Putamen (tissue), 1 donor: ENCODE data around the gene HMCN1.

Experiments used
- DNase-seq: peaks from one replicate; pipeline ENCODE4 v3.0.0-alpha.2; 2016; ENCODE audit warnings: low spot score

The HMCN1 gene

DNA sequence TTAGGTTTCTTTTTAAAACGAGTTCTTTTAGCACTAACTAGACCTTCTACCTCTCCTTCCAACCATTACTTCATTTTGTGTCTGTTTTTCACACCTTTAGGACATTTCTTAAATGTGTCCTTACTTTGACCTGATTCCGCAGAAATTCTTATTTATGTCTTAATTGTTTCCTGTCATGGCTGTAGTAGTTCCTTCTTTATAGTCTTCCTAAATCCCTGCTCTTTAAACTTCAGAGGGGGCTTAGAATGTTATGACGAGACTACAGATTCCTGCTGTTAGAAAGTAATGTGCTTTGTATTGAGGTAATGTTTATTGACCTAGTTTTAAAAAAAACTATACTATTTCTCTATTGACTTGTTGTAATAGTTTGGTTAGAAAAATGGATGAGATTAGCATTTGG is 70.4 kb downstream of the HMCN1 start:
- DNase-seq, result no peak

DNA sequence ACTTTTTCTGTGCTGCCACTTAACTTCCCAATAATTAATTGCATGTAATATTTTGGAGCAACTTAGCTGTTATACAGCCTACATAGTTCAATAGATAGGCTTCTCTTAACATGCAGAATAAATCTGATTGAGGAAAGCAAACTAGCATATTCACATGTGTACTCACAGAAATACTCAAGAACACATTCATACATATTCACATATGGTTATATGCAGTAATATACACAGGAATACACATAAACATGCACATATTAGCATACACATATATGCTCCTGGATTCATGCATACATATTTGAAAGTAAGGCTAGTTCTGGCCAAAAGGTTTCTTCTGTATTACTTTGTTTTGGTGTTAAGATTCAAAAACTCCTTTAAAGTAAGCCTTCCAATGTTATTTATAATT is 73.1 kb downstream of the HMCN1 start:
- DNase-seq, result no peak

- DNase-seq, result no peak
Observed at GRCh38 chr1:185808631-185809030, 74.4 kb downstream of the HMCN1 start.

DNA sequence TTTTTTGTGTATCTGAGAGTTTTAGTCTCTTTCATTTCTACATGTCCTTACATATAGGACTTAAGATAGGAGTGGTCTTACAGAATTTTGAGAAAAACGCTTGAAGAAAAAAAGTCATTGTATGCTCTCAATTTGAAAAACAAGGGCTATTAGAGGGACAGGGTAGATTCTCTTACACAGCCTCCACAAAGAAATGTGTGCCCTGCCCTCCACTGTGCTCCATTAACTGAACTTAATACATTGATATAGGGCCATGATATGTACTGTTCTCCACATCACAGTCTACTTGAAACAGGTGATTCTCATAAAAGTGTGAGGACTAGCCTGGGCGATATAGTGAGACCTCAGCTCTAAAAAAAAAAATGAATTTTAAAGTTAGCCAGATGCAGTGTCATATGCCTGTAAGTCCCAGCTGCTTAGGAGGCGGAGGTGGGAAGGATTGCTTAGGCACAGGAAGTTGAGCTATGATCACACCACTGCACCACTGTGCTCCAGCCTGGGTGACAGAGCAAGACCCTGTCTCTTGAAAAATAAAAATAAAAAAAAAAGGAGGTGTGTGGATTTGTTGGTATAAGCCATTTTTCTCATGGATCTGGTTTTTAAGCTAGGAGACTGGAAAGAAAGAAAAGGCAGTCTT is 77.0 kb downstream of the HMCN1 start:
- no peak for DNase-seq

DNA sequence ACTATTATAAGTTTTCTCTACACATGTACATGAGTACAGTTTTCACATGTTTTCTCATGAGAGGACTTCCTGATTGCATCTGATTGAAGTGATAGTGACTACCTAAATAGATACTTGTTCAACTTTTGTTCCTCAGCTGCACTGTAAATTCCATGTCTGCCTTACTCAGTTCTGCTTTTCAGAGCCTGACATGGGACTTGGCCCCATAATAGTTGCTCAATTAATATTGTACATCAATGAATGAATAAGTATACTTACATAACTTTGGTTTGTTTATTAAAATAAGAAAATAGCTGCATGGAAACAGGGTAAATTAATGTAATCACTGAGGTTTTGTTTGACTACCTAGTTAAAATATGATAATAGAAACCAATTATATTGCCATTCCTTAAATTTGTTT is 78.7 kb downstream of the HMCN1 start:
- no peak for DNase-seq

DNA sequence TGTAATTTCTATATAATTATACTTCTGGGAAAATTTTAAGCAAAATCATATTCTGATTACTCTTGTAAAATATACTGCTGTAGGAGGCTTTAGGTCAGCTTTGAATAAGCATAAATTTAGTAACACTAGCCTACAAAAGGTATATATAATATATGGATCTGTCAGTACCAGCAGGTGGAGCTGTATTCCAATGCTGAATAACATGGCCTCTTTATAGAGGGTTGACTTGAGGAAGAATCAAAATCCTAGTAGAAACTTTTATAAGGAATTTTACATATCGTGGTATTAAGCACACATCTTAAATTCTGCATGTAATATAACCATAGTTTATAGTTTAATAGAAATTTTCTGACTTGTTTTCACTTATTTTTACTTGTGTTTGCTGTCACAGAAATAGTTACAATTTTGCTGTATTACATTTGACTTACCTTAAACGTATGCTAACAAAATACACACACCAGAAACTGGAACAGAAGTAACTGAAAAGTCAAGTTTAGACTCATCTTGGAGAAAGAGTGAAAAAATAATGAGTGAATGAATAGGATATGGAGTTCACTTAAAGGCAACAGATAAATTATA is 79.3 kb downstream of the HMCN1 start:
- no peak for DNase-seq

DNA sequence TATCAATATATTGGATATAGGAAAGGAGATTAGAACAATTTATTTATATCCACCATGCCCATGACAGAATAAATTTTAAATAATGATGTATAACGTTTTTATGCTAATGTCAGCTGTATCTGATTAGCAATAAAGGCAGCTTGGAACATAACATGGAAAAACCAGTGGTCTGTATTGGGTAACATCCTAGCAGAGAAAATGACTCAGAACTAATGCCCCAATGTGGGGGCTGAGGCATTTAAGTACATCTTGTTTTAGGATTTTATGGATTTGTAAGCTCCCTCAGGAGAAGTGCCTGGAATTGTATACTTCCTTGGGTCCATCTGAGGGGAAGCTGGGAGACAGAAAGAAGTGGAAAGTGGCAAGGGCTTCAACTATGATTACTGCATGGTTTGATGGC is 82.3 kb downstream of the HMCN1 start:
- DNase-seq, result no peak

DNA sequence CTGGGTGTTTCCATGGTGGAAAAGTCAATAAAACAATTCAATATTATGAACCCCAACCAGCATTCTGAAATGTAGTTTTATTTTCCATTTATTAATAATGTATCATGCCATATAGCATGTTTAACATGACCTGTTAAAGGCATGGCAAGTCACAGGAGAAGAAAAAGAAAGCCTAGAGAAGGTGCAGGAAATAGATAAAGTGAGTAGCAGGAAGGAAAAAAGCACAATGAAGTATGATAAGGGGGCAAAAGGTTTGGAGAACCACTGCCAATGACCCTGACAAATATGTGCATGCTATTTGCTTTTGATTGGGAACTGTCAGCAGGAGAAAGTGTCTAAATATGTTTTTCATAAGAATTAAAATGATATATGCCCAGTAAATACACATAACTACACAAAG is 85.6 kb downstream of the HMCN1 start:
- no peak for DNase-seq

- DNase-seq, result no peak
Observed at GRCh38 chr1:185821612-185822385, 87.6 kb downstream of the HMCN1 start.

GRCh38 chr1:185823467-185823866 is 89.3 kb downstream of the HMCN1 start:
- DNase-seq, result no peak

DNA sequence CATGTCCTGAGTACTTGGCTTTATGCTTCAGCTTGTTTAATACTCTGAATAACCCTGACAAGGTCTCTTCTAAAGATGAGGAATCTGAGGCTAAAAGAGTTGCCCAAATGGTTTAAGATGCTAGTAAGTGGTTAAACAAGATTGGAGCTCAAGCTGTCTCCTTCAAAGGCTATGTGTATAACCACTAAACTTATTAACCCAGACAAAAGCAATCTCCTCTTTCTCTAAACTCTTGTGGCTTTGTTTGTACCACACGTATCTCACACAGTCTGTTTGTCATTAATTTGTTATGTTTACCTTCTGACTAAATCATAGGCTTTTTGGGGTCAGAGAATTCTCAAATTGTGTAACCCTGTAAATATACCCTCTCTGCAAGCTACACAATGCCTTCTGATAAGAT is 89.9 kb downstream of the HMCN1 start:
- DNase-seq, result no peak

GRCh38 chr1:185825556-185825955 is 91.4 kb downstream of the HMCN1 start:
- no peak for DNase-seq

DNA sequence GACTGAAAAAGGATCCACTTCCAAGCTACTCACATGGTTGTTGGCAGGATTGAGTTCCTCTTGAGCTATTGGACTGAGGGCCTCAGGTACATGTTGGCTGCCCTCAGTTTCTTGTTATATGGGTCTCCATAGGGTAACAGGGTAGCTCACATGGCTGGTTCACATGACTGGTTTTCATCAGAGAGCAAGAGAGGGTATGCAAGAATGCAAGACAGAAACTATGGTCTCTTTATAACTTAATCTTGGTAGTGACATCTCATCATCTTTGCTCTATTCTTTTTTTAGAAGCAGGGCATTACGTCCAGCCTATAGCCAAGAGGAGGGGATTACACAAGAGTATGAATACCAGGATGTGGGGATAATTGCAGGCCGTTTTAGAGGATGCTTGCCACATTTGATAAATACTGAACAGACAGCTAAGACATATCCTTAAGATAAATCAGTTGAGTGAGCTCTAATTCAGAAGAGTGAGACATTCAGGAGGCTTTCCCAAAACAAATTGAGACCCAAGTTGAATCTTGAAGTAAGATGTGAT is 100.2 kb downstream of the HMCN1 start:
- DNase-seq, result no peak

- DNase-seq, result no peak
Observed at GRCh38 chr1:185835191-185835590, 101.0 kb downstream of the HMCN1 start.

GRCh38 chr1:185837711-185838110 is 103.5 kb downstream of the HMCN1 start:
- no peak for DNase-seq

- no peak for DNase-seq
Observed at GRCh38 chr1:185838111-185838510, 103.9 kb downstream of the HMCN1 start.

- DNase-seq, result no peak
Observed at GRCh38 chr1:185840880-185841279, 106.7 kb downstream of the HMCN1 start.

DNA sequence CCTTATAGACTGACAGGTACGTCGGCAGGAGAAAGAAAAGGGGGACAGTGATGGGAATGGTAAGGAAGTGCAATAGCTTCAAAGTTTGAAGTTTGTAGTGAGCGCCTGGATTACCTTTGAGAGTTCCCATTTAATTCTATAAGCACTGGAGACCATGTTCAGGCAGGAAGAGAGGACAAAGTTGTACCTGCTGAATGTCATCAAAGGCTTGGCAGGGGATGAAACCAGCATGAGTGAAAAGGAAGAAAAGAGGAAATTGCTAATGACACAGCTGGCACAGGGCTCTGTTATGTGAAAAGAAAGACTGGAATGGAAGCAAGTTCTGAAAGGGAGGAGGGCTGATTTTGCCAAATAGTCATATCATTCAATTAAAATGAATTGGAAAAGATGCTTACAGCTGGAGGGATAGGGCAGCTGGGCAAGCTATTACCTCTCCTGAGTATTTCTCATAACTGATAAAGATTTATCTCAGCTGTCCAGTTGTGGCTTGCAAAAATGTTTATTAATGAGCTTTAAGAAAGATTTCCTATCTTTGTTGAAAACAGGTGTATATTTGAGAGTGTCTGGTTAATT is 109.2 kb downstream of the HMCN1 start:
- DNase-seq, result no peak

- no peak for DNase-seq
Observed at GRCh38 chr1:185843986-185844385, 109.8 kb downstream of the HMCN1 start.

GRCh38 chr1:185846672-185847444 is 112.7 kb downstream of the HMCN1 start:
- DNase-seq, result no peak

DNA sequence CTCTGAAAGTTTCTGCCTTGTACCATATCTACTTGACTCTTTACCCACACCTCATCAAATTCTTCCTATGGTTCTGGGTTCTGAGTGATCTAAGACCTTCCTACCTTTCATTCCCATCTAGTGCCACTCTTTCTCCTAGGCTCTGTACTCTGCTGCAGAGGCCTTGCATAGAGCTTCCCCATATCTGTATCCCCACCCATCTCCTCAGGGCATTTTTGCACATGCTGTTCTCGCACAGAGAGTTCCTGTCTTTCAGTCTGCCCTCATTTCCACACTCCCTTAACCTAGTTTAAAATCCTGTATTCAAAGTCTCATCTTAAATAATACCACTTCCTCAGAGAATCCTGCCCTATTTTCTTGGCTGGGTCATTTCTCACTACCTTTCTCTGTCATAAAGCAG is 114.8 kb downstream of the HMCN1 start:
- no peak for DNase-seq

- DNase-seq, result no peak
Observed at GRCh38 chr1:185850366-185850765, 116.2 kb downstream of the HMCN1 start.
